CD4-positive, alpha-beta T cell treated with Interleukin-2 at 100 ng/mL for 4 hours (primary cell): ENCODE measurements around the gene ZNF423.

Experiments used
- DNase-seq: peaks from one replicate; pipeline ENCODE4 v3.0.0-alpha.2; 2020; ENCODE audit warnings: low spot score

ZNF423 gene

GRCh38 chr16:49457196-49457595 is 398.7 kb downstream of the ZNF423 start:
- DNase-seq: no peak

DNA sequence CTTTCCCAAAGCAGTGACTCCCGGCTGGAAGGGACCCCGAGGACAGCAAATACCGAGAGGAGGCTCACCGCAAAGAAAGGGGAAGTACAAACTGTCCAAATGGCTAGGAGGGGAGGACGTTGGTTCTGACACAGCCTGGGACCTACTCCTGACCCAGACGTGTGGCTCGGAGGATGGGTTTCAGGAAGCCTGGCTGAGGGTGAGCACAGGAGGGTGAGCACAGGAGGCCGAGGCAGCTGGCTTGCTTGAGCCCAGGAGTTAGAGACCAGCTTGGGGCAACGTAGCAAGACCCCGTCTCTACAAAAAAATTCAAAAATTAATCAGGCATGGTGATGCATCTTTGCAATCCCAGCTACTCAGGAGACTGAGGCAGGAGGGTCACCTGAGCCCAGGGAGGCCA is 399.1 kb downstream of the ZNF423 start:
- no peak for DNase-seq

DNA sequence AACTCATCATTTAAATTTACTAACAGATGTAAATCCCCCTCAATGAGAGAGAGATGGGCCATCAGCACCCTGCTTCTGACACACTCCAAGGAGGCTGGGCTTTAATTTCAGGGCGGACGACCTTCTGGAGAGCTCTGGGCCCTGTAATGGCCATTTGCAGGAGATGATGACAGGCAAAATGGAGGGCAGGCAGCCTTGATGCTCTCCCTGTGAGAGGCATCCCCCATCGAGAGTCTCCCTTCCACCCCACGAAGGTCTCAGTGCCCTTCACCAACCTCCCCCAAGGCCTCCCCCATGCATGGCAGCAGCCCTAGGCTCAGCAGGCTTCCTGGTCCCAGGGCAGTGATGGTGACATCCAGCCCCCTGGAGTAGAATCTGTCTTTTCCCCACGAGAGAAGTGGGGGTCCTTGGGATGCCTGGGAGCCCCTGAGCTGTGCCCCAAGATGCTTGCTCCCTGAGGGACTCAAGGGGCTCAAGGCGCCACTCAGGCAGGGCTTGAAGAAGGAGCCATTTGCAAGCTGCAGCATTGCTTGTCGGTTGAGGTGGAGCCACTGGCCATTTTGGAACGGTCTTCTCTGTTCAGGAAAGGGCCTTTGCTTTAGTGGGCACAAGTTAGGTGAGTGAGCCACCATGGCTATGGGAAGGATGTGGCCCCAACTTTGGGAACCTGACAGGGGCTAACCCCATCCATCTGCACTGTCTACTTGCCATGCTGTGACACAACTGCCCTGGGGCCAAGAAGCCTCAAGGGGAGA is 399.7 kb downstream of the ZNF423 start:
- no peak for DNase-seq

- no peak for DNase-seq
Observed at GRCh38 chr16:49455181-49455990, 400.5 kb downstream of the ZNF423 start.

DNA sequence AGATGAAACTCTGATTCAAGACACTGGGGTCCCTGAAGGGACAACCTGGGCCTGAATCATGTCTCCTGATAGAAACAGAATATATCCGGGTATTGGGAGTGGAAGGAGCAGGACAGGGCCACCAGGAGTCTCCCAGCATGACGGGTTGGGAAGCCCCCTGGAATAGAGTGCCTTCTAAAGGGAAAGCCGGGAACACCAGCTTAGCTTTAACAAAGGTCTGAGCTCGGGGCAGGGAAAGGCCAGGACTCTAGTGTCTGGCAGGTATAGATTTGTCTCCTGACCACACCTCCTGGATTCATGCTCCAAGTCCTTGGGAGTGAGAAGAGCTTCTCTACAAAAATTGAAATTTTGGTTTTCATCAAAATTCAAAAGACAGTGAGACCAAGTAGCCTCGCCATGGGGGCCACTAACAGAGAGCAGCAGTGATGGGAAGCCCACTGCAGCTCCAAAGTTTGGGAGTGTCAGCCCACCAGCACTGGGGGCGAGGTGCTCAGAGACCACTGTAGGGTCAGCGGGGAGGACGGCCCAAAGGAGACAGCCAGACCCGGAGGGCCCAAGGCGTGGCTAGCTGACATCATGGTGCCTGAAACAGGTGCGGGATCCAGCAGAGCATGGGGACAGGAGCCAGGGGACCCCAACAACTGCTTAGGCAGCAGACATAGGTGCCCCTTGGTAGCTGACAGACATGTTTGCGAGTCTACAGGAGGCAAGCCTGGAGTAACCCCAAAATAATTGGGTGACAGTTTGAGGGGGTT is 401.3 kb downstream of the ZNF423 start:
- no peak for DNase-seq

GRCh38 chr16:49453983-49454382 is 401.9 kb downstream of the ZNF423 start:
- no peak for DNase-seq

DNA sequence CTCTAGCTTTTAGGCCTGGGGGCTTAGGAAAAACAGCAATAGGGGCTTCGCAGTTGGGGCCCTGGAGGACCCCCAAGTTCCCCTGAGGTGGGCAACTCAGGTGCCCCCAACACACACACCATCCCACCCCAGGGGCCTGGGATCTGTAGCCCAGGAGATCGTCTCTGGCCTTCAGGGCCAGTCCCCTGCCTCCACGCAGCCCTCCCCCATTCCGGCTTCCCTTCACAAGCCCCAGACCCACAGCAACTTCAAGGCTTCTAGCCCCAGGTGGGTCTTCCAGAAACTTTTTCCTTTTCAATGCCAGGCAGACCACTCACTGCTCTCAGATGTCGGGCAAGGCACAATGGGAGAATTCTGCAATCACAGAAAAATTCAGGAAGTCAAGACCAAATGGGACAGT is 402.9 kb downstream of the ZNF423 start:
- no peak for DNase-seq

- DNase-seq: no peak
Observed at GRCh38 chr16:49452578-49452977, 403.3 kb downstream of the ZNF423 start.

DNA sequence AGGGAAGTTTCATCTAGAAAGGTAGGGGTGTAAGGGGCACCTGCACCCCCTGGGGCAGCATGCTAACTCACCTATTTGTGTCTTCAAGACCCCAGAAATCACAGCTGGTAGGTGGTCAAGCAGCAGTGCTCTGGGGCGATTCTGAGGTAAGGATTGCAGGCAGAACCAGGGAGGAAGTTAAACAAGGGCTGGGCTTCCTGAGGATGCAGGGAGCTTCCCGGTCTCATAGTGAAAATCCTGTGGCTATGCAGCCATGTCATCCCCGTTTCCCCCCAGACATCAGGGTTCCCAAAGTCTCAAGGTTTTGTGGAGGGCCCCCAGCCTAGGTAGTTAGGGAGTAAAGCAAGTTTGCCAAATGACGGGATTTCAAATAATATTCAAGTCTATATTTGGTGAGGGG is 403.8 kb downstream of the ZNF423 start:
- DNase-seq: no peak

GRCh38 chr16:49446805-49447204 is 409.1 kb downstream of the ZNF423 start:
- DNase-seq: no peak

DNA sequence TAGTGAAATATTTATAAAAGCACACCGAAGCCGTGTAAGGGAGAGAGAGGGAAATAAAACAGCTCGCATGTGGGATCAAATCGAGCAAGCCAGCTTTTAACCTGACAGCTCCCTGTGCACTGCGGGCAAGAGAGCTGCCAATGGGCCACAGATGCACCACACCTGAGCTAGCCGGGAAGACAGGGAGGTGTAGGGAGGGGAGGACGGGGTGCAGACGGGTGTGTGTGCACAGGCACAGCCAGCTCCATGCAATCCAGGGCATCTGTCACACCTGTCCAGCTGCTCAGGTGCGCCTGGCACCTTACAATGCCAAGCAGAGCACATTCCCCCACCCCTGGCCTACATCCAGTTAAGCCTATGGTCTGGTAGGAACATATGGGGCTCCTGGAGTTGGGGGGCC is 412.3 kb downstream of the ZNF423 start:
- no peak for DNase-seq

- no peak for DNase-seq
Observed at GRCh38 chr16:49442805-49443204, 413.1 kb downstream of the ZNF423 start.

DNA sequence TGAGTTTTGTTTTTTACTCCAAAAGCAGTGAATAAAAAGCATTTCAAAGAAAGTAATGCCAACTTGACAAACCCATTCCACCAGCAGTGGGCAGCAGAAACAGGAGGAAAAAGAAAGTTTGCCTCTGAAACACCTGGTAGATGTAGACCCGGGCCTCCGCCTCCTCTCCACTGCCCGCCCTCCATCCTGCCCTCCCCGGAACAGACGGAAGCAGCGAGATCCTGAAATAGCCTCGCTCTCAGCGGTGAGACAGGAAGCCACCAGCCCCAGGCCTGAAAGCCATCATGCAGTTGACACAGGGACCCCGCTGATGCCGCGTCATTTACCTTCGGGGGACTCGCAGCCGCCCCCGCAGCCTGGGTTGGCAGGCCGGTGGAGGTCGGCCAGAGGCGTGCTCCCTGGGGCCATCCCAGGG is 414.5 kb downstream of the ZNF423 start:
- DNase-seq: peak; percentile 62

GRCh38 chr16:49440156-49441065 is 415.5 kb downstream of the ZNF423 start:
- no peak for DNase-seq

DNA sequence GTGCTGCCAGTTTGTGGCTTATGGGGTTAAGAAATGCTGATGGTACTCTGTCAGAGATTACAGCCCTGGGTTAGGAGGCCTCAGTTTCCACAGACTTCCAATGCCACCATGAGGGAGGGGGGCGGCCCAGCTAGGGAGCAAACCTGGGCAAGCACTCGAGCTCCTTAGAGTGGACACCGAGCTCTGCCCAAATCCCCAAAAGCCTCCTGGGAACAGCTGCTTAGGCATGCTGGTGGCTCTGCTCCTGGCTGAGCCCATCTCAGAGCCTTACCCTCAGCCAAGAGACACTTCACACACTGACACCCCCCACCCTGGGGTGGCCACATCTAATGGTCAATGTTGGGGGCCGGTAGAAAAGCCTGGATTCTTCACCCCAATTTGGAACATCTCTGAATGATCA is 416.2 kb downstream of the ZNF423 start:
- no peak for DNase-seq

DNA sequence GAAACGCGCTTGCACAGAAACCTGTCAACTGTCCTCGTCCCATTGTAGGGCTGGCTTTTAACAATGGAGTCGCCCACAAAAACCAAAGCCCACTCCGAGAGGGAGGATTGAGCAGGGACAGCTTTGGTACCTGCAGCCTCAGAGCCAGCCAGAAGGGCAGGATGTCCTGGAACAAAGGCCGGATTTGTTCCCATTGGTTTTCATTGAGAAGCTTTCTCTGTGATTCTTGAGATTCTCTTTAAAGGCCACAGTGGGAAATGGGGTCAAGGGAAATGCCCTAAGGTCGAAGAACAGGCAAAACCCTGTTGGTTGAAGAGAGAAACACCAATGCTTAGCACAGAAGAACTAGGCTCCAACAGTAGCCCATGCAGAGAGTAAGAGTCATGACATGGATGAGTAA is 416.9 kb downstream of the ZNF423 start:
- no peak for DNase-seq
